Suppressor macrophage treated with lipopolysaccharide for 4 hours (primary cell): ENCODE data around the gene KISS1.
"Not testable (repeated sequence)": the region's sequence is repeated elsewhere in the genome, so short reads cannot be mapped to it uniquely, and the experiment has no call there.

Experiments
- DNase-seq: peaks from one replicate; pipeline ENCODE4 v3.0.0-alpha.2; 2020

KISS1 gene

GRCh38 chr1:204196068-204196795 lies at the start of gene KISS1:
TSS of gene KISS1 (minus strand) at chr1:204196491. CDS start at chr1:204192876, 3,615 bp downstream.
- no peak for DNase-seq

- DNase-seq: no peak
Observed at GRCh38 chr1:204242920-204243319, 46.6 kb upstream of the KISS1 start.

- DNase-seq: no peak
Observed at GRCh38 chr1:204241914-204242313, 45.6 kb upstream of the KISS1 start.

- peak; percentile 12 for DNase-seq
Observed at GRCh38 chr1:204241050-204241449, 44.8 kb upstream of the KISS1 start.

GRCh38 chr1:204240233-204240632 lies 43.9 kb upstream of the KISS1 start:
- DNase-seq: peak; percentile 7

- not testable (repeated sequence) for DNase-seq
Observed at GRCh38 chr1:204239401-204239800, 43.1 kb upstream of the KISS1 start.

GRCh38 chr1:204238520-204238919 lies 42.2 kb upstream of the KISS1 start:
- not testable (repeated sequence) for DNase-seq

GRCh38 chr1:204237515-204237914 lies 41.2 kb upstream of the KISS1 start:
- DNase-seq: not testable (repeated sequence)

- no peak for DNase-seq
Observed at GRCh38 chr1:204232526-204232925, 36.2 kb upstream of the KISS1 start.

GRCh38 chr1:204230211-204230610 lies 33.9 kb upstream of the KISS1 start:
- DNase-seq: no peak

GRCh38 chr1:204228896-204229295 lies 32.6 kb upstream of the KISS1 start:
- DNase-seq: no peak

- DNase-seq: no peak
Observed at GRCh38 chr1:204227996-204228785, 31.9 kb upstream of the KISS1 start.

- DNase-seq: no peak
Observed at GRCh38 chr1:204227351-204227750, 31.1 kb upstream of the KISS1 start.

GRCh38 chr1:204225841-204226735 lies 29.8 kb upstream of the KISS1 start:
- DNase-seq: no peak

GRCh38 chr1:204224655-204225054 lies 28.4 kb upstream of the KISS1 start:
- no peak for DNase-seq

GRCh38 chr1:204223129-204223860 lies 27.0 kb upstream of the KISS1 start:
- DNase-seq: no peak

GRCh38 chr1:204222764-204223055 lies 26.4 kb upstream of the KISS1 start:
- DNase-seq: no peak

- no peak for DNase-seq
Observed at GRCh38 chr1:204222006-204222763, 25.9 kb upstream of the KISS1 start.

GRCh38 chr1:204221271-204221670 lies 25.0 kb upstream of the KISS1 start:
- DNase-seq: no peak

- no peak for DNase-seq
Observed at GRCh38 chr1:204219971-204220616, 23.8 kb upstream of the KISS1 start.

- no peak for DNase-seq
Observed at GRCh38 chr1:204218552-204218951, 22.3 kb upstream of the KISS1 start.
